Mesendoderm (in vitro differentiated cells): ENCODE measurements around the gene CYSTM1.

ENCODE experiments used
- DNase-seq: peaks from one replicate; pipeline ENCODE4 v3.0.0; 2013
- H2AK5ac ChIP-seq: 2 replicates; pipeline ENCODE4 v1.6.1; 2013; ENCODE audit warnings: low read length, inconsistent platforms
- H2BK120ac ChIP-seq: 2 replicates; pipeline ENCODE4 v1.6.1; 2013; ENCODE audit warnings: low read depth, mild to moderate bottlenecking, low read length, moderate library complexity, mixed read lengths
- H2BK15ac ChIP-seq: replicated peaks from 2 replicates; pipeline ENCODE4 v1.6.1; 2013; ENCODE audit warnings: low read depth, mild to moderate bottlenecking, moderate library complexity
- H2BK5ac ChIP-seq: 2 replicates; pipeline ENCODE4 v1.6.1; 2013; ENCODE audit warnings: low read length, inconsistent platforms
- H3K18ac ChIP-seq: 2 replicates; pipeline ENCODE4 v1.6.1; 2013; ENCODE audit warnings: mild to moderate bottlenecking, low read length, mixed read lengths
- H3K23ac ChIP-seq: one replicate; pipeline ENCODE4 v1.6.1; 2013; ENCODE audit warnings: low read length
- H3K27ac ChIP-seq: 2 replicates; pipeline ENCODE4 v1.5.1; 2013; ENCODE audit warnings: low read depth, mild to moderate bottlenecking, inconsistent platforms, low read length, moderate library complexity
- H3K27me3 ChIP-seq: 2 replicates; pipeline ENCODE4 v1.6.1; 2013; ENCODE audit warnings: low read length, control low read depth, mild to moderate bottlenecking, inconsistent platforms; ENCODE audit not compliant: insufficient read depth, poor library complexity
- H3K36me3 ChIP-seq: 2 replicates; pipeline ENCODE4 v1.6.1; 2013; ENCODE audit warnings: low read length, inconsistent platforms; ENCODE audit not compliant: control insufficient read depth, insufficient read depth
- H3K4ac ChIP-seq: one replicate; pipeline ENCODE4 v1.6.1; 2013; ENCODE audit warnings: low read depth, mild to moderate bottlenecking, low read length, moderate library complexity
- H3K4me1 ChIP-seq: 2 replicates; pipeline ENCODE4 v1.6.1; 2013; ENCODE audit warnings: low read depth, low read length, inconsistent platforms; ENCODE audit not compliant: control insufficient read depth
- H3K4me2 ChIP-seq: 2 replicates; pipeline ENCODE4 v1.6.1; 2013; ENCODE audit warnings: low read length
- H3K4me3 ChIP-seq: 2 replicates; pipeline ENCODE4 v1.5.1; 2013; ENCODE audit warnings: mild to moderate bottlenecking, low read length
- H3K56ac ChIP-seq: one replicate; pipeline ENCODE4 v1.6.1; 2013; ENCODE audit warnings: low read length
- H3K79me1 ChIP-seq: 2 replicates; pipeline ENCODE4 v1.6.1; 2013; ENCODE audit warnings: low read length, inconsistent platforms
- H3K79me2 ChIP-seq: 2 replicates; pipeline ENCODE4 v1.6.1; 2013; ENCODE audit warnings: mild to moderate bottlenecking, low read length; ENCODE audit not compliant: control insufficient read depth, insufficient read depth
- H3K9ac ChIP-seq: 2 replicates; pipeline ENCODE4 v1.6.1; 2013; ENCODE audit warnings: low read length, inconsistent platforms
- H4K5ac ChIP-seq: one replicate; pipeline ENCODE4 v1.6.1; 2013; ENCODE audit warnings: low read length
- H4K8ac ChIP-seq: one replicate; pipeline ENCODE4 v1.6.1; 2013; ENCODE audit warnings: low read depth, mild to moderate bottlenecking, control low read depth, low read length, moderate library complexity
- WGBS: extraction: QIAGEN DNeasy Blood & Tissue Kit; methylation state at CpG from one replicate; pipeline ENCODE4 v1.1.7; 2013; ENCODE audit warnings: low lambda C conversion rate, missing lambda C conversion rate; ENCODE audit not compliant: insufficient coverage; ENCODE audit errors: extremely low coverage; 5-methylcytosine and 5-hydroxymethylcytosine counted together

CYSTM1 gene

DNA sequence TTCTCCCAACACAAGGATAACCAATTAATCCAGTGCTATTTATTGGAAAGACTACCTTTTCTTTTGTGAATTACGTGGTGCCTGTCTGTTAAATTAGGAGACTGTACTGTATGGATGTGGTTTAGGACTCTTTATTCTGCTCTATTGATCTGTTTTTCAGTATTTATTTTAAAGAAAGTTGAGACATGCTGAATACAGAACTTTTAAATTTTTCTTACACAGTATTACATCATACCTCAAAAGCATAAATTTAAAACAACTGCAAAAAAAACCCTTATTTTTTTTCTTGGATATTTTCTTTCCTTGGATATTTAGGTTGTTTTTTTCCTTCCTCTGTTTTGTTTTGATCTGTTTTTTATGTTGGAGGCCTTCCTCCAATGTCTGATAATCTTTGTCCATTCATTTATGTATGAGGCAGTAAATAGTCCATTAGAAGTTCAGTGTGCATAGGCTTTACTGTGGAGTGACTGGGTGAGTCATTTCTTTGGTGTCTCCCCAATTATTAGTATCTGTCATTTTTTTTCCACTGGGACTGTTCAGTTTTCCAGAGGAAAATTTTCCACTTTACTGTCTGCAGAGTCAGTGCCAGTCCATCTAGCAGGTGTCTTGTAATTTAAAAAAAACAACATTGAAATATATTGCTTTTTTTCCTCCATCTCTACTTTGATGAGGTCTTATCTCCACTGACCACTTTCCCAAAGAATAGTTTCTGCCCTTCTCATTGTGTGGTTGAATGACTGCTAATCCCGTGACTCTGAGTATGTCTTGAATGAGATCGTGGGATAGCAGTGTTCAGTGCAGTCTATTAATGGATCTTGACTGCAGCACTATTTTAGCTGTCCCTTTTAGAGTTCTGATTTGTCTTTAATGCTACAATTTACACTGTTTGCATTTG, 15.2 kb downstream of the CYSTM1 start:
- H3K18ac ChIP-seq, result no peak overlapping the region
- H3K36me3 ChIP-seq, result no peaks in the 10 kb centered on the region
- no peak overlapping the region for H3K23ac ChIP-seq
- H3K27ac ChIP-seq, result no peak overlapping the region
- no peak overlapping the region for H3K4me2 ChIP-seq
- no CpG with 5 or more reads among the region's 3 CpGs for WGBS
- H4K8ac ChIP-seq, result no peak overlapping the region
- H3K79me2 ChIP-seq, result no peaks in the 10 kb centered on the region
- no peak overlapping the region for H3K9ac ChIP-seq
- no peaks in the 10 kb centered on the region for H3K79me1 ChIP-seq
- H4K5ac ChIP-seq, result no peak overlapping the region
- H3K27me3 ChIP-seq, result no peaks in the 10 kb centered on the region
- DNase-seq, result no peak
- no peak overlapping the region for H2BK120ac ChIP-seq
- H3K4me1 ChIP-seq, result no peaks in the 10 kb centered on the region
- no peak overlapping the region for H2BK5ac ChIP-seq
- H2AK5ac ChIP-seq, result no peak overlapping the region
- H3K4me3 ChIP-seq, result no peak overlapping the region
- H3K56ac ChIP-seq, result no peak overlapping the region
- H3K4ac ChIP-seq, result no peak overlapping the region
- H2BK15ac ChIP-seq, result no peak overlapping the region

DNA sequence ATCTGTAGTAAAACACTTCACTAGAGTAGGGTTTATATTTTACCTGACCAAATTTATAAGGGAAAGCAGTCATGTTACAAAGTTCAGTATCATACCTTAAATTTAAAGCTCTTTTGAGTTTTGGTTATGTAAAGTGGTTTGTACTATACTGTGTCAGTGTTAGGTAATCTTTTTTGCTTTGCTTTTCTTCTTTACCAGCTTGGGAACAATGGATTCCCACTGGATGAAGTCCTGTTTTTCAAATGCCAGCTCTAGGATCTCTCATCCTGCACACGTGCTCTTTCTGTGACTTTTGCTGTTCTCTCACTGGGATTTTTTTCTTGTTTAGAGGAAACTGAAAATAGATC, 15.9 kb downstream of the CYSTM1 start:
- H3K36me3 ChIP-seq, result no peaks in the 10 kb centered on the region
- no peak overlapping the region for H3K56ac ChIP-seq
- H3K79me1 ChIP-seq, result no peaks in the 10 kb centered on the region
- no peak overlapping the region for H3K27ac ChIP-seq
- H3K9ac ChIP-seq, result no peak overlapping the region
- H2AK5ac ChIP-seq, result no peak overlapping the region
- H3K18ac ChIP-seq, result no peak overlapping the region
- H2BK120ac ChIP-seq, result no peak overlapping the region
- H3K4me3 ChIP-seq, result no peak overlapping the region
- no peak overlapping the region for H2BK15ac ChIP-seq
- H3K4ac ChIP-seq, result no peak overlapping the region
- H3K4me2 ChIP-seq, result no peak overlapping the region
- no peak for DNase-seq
- H3K4me1 ChIP-seq, result no peaks in the 10 kb centered on the region
- no peak overlapping the region for H4K5ac ChIP-seq
- no peak overlapping the region for H3K23ac ChIP-seq
- no peak overlapping the region for H4K8ac ChIP-seq
- H3K79me2 ChIP-seq, result no peaks in the 10 kb centered on the region
- WGBS, result no CpG with 5 or more reads among the region's 1 CpG
- H2BK5ac ChIP-seq, result no peak overlapping the region
- H3K27me3 ChIP-seq, result no peaks in the 10 kb centered on the region

DNA sequence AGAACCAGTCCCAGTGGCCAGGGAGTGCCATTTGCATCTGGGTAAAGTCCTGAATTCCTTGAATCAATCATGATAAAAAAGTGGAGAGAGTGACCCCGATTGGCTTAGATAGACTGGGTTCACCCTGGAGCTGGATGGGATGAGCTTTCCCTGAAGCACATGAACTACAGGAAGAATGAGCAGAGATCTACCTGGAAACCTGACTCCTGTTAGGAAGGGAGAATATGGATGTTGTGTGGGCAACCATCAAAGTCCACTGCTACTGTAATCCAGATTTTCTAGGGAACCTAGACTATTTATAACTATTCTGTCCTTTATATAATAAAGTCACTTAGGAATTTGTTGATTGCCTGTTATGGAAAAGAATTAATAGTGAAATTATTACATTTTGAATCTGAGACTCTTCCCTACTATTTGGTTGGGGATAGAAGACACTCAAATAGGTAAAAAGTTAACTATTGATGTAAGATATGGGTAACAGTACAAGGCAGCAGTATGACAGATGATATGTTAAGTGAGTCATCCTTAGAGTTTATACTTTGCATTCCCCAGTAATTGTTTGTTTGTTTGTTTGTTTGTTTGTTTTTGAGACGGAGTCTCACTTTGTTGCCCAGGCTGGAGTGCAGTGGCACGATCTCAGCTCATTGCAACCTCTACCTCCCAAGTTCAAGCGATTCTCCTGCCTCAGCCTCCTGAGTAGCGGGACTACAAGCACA, 17.9 kb downstream of the CYSTM1 start:
- no peak overlapping the region for H4K8ac ChIP-seq
- no peak overlapping the region for H3K4me2 ChIP-seq
- no peak overlapping the region for H2BK15ac ChIP-seq
- no peak overlapping the region for H2BK5ac ChIP-seq
- no peak overlapping the region for H3K56ac ChIP-seq
- no CpG with 5 or more reads among the region's 5 CpGs for whole genome bisulfite sequencing
- H3K4ac ChIP-seq, result no peak overlapping the region
- DNase-seq, result no peak
- H3K79me1 ChIP-seq, result no peaks in the 10 kb centered on the region
- H3K79me2 ChIP-seq, result no peaks in the 10 kb centered on the region
- H3K27ac ChIP-seq, result no peak overlapping the region
- H2AK5ac ChIP-seq, result no peak overlapping the region
- H3K4me1 ChIP-seq, result no peaks in the 10 kb centered on the region
- H3K36me3 ChIP-seq, result no peaks in the 10 kb centered on the region
- no peaks in the 10 kb centered on the region for H3K27me3 ChIP-seq
- H3K4me3 ChIP-seq, result no peak overlapping the region
- no peak overlapping the region for H2BK120ac ChIP-seq
- no peak overlapping the region for H3K18ac ChIP-seq
- H3K9ac ChIP-seq, result no peak overlapping the region
- H4K5ac ChIP-seq, result no peak overlapping the region
- H3K23ac ChIP-seq, result no peak overlapping the region

DNA sequence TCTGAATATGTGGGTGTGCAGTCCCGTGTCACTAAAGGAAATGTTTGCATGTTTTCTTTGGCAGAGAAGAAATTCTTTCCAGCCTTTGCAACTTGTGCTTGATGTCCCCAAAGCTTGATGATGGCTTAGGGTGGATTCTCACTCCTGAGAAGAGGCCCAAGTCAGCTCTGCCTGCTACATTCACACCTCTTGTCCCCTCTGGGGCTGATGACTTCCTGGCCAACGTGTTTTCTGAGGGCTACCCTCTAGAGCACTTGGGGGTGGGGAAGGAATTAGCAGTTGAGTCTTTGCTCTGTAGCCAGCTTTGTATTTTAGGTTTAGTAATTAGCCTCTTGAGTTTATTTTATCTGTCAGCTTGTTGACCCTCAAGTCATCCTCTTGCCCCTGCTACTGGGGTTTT, 19.7 kb downstream of the CYSTM1 start:
- Histone ChIP-seq H3K4me2 (no peak overlapping the region), H3K36me3 (no peaks in the 10 kb centered on the region), H3K27me3 (no peaks in the 10 kb centered on the region), H2BK5ac (no peak overlapping the region), H3K23ac (no peak overlapping the region), H2BK120ac (no peak overlapping the region), H3K79me1 (no peaks in the 10 kb centered on the region), H4K8ac (no peak overlapping the region), H4K5ac (no peak overlapping the region), H3K4me3 (no peak overlapping the region), H3K56ac (no peak overlapping the region), H3K18ac (no peak overlapping the region), H2AK5ac (no peak overlapping the region), H3K4me1 (no peaks in the 10 kb centered on the region), H3K27ac (no peak overlapping the region), H3K79me2 (no peaks in the 10 kb centered on the region), H3K4ac (no peak overlapping the region), H2BK15ac (no peak overlapping the region), H3K9ac (no peak overlapping the region)
- no CpG with 5 or more reads among the region's 2 CpGs for WGBS
- DNase-seq, result peak; percentile 13

DNA sequence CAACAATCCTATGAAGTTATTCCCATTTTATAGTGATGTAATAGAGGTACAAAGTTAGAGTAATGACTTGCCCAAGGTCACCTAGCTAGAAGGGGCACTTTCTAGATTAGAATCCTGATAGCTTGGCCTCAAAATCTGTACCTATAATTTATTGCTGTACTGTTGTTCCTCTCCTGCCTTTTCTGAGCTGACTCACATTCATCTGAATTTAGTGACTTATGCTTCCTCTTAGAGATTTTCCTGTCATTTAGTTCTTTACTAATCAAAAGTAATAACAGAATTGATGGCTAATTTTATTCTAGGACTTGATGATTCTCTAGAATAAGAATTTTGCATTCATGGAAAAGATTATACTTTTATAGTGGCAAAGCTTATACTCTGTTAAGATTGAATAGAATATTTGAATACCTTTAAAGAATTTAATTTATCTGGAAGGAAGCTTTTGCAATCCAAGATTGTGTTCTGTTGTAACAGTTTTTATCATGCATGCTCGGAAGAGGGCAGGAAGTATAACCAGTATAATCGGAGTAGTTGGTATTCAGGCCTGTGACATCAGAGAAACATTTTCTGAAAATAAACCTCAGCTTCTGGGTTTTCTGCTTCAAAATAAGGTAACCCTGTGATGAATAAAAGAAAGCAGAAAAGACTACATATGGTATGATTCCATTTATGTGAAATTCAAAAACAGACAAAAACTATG, 21.3 kb downstream of the CYSTM1 start:
- WGBS, result no CpG with 5 or more reads among the region's 2 CpGs

More for the DNA sequence above, 21.3 kb downstream of the CYSTM1 start:
- Histone ChIP-seq H3K9ac (no peak overlapping the region), H3K79me1 (no peaks in the 10 kb centered on the region), H3K27ac (no peak overlapping the region), H3K18ac (no peak overlapping the region), H2AK5ac (no peak overlapping the region), H2BK15ac (no peak overlapping the region), H3K36me3 (no peaks in the 10 kb centered on the region), H4K5ac (no peak overlapping the region), H3K79me2 (no peaks in the 10 kb centered on the region), H3K4me2 (no peak overlapping the region), H2BK120ac (no peak overlapping the region), H2BK5ac (no peak overlapping the region), H3K23ac (no peak overlapping the region), H3K4ac (no peak overlapping the region), H3K4me3 (no peak overlapping the region), H4K8ac (no peak overlapping the region), H3K27me3 (no peaks in the 10 kb centered on the region), H3K56ac (no peak overlapping the region), H3K4me1 (no peaks in the 10 kb centered on the region)
- no peak for DNase-seq
